Epithelial cell of esophagus (primary cell): ENCODE measurements around the gene ADORA2A.
"Not testable (repeated sequence)": the region's sequence is repeated elsewhere in the genome, so short reads cannot be mapped to it uniquely, and the experiment has no call there.

Experiments
- DNase-seq: peaks from one replicate; pipeline ENCODE4 v3.0.0; 2010; ENCODE audit warnings: low read depth
- H3K4me3 ChIP-seq: 2 replicates; pipeline ENCODE4 v1.5.1; 2011; ENCODE audit warnings: mild to moderate bottlenecking, low read length, control low read depth
- TF ChIP-seq, protein P1 (sequence below): IDR thresholded peaks from 2 replicates; pipeline ENCODE4 v1.5.1; 2011; ENCODE audit warnings: low read depth, mild to moderate bottlenecking, low read length, control low read depth, inconsistent platforms; ENCODE audit not compliant: insufficient read depth; ENCODE audit errors: missing control alignments

Gene ADORA2A

DNA sequence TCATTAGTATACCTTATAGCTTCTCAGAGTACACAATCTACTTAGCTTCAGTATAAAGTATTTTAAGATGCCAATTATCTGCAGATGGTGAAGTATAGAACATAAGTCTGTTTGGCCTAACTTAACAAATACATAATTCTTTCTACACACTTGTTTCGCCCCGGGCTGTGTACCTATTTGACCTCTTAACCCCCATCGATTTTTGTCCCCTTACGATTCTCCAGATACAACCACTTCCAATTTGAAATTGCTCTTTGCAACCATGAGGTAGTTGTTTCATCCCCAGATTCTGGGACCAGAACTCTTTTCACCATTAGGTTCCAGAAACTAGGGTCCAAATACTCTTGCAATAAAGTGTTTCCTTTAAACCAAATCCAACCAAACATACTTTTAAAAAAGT, 57.8 kb downstream of the ADORA2A start:
- TF ChIP-seq, protein P1, sequence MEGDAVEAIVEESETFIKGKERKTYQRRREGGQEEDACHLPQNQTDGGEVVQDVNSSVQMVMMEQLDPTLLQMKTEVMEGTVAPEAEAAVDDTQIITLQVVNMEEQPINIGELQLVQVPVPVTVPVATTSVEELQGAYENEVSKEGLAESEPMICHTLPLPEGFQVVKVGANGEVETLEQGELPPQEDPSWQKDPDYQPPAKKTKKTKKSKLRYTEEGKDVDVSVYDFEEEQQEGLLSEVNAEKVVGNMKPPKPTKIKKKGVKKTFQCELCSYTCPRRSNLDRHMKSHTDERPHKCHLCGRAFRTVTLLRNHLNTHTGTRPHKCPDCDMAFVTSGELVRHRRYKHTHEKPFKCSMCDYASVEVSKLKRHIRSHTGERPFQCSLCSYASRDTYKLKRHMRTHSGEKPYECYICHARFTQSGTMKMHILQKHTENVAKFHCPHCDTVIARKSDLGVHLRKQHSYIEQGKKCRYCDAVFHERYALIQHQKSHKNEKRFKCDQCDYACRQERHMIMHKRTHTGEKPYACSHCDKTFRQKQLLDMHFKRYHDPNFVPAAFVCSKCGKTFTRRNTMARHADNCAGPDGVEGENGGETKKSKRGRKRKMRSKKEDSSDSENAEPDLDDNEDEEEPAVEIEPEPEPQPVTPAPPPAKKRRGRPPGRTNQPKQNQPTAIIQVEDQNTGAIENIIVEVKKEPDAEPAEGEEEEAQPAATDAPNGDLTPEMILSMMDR, result no peak
- no peak overlapping the region for H3K4me3 ChIP-seq
- DNase-seq, result no peak

DNA sequence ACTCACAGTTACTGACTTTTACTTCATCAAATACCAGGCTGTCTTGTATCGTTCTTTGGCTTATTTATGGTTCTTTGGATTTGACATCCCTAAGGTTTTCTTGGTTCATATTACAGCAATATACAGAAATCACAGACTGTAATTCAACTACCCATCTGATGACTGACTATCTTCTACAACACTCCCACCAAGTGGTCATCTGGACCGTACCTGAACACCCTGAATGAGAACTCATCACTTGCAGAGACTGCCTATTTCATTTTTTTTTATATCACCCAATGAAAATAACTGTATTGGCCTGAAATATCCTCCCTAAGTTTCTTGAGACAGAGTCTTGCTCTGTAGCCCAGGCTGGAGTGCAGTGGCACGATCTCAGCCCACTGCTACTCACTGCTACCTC, 58.2 kb downstream of the ADORA2A start:
- no peak for DNase-seq
- no peak overlapping the region for H3K4me3 ChIP-seq
- TF ChIP-seq, protein P1, result no peak

DNA sequence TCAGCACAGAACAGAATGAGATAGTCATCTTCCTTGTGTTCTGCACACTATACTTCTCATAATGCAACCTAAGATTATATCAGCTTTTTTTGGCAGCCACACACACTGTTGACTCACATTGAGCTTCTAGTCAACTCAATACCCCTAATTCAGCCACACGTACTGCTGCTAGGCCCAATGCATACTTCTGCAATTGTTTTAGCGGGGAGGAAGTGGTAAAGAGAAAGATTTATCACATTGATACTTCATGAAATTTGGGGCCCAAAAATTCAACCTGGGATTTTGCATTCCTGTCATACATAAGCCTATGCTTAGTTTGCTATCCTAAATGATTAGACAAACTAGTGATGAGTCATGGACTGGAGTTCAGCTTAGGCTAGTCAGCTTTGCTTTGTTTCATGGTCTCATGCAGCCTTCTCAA, 59.1 kb downstream of the ADORA2A start:
- no peak overlapping the region for H3K4me3 ChIP-seq
- peak; percentile 70 for DNase-seq
- TF ChIP-seq, protein P1, result no peak

DNA sequence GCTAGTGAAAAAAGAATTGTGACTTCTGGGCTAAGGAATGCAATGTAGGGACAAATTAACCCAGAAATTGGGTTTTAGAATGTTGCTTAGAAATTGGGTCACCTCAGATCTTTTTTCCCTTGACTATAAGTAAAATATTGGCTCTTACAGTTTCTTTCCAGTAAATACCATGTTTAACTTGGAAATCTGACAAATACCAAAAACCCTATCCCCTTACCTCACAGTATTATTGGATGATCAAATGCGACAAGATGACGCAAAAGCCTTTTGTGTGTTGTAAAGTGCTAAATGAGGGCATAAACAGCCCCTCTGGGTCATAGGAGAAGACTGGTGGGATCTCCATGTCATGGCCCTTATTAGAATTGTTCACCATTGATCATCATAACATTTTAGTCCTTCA, 61.6 kb downstream of the ADORA2A start:
- no peak for DNase-seq
- no peak overlapping the region for H3K4me3 ChIP-seq
- TF ChIP-seq, protein P1, result no peak

DNA sequence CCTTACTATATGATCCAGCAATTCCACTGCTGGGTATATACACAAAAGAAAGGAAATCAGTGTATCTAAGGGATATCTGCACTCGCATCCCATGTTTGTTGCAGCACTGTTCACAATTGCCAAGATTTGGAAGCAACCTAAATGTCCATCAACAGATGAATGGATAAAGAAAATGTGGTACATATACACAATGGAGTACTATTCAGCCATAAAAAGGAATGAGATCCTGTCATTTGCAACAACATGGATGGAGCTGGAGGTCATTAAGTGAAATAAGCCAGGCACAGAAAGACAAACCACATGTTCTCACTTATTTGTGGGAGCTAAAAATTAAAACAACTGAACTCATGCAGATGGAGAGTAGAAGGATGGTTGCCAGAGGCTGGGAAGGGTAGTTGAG, 62.0 kb downstream of the ADORA2A start:
- H3K4me3 ChIP-seq, DNase-seq: not testable (repeated sequence)
